K562 (cell line): ENCODE measurements around the gene KCNK3. TPM values are rescaled to one million over a fixed set of nuclear protein-coding genes. Genes with fewer than 3 reads are reported as not detected.
A peak's percentile ranks its signal among the peaks of the same experiment; 100 is the strongest.

Experiments used
- ATF4 ChIP-seq: fragments of 450-650 bp; formaldehyde crosslinking; IDR thresholded peaks from 2 replicates; pipeline ENCODE4 v1.4.0; 2022; ENCODE audit warnings: mild to moderate bottlenecking, moderate library complexity
- BRD4 ChIP-seq: fragments of 200-600 bp; sonication (generic); IDR thresholded peaks from 2 replicates; pipeline ENCODE4 v1.6.1; 2017; ENCODE audit warnings: inconsistent platforms
- E2F1 ChIP-seq: sonication (generic); formaldehyde crosslinking; IDR thresholded peaks from 2 replicates; pipeline ENCODE4 v1.8.1; 2023; ENCODE audit warnings: mild to moderate bottlenecking, missing genetic modification reagents, moderate library complexity
- ELK3 ChIP-seq: fragments of 450-650 bp; formaldehyde crosslinking; IDR thresholded peaks from 2 replicates; pipeline ENCODE4 v1.4.0; 2020; ENCODE audit warnings: mild to moderate bottlenecking
- FOXJ2 ChIP-seq: fragments of 200-800 bp; sonication (Bioruptor generic); IDR thresholded peaks from 2 replicates; pipeline ENCODE4 v1.6.1; 2016; ENCODE audit warnings: missing genetic modification characterization, missing compliant biosample characterization
- FOXO4 ChIP-seq: fragments of 450-650 bp; formaldehyde crosslinking; IDR thresholded peaks from 2 replicates; pipeline ENCODE4 v1.4.0; 2020; ENCODE audit warnings: mild to moderate bottlenecking, moderate library complexity
- MAX ChIP-seq: sonication (generic); formaldehyde crosslinking; IDR thresholded peaks from 2 replicates; pipeline ENCODE4 v1.9.0; 2022; ENCODE audit warnings: mild to moderate bottlenecking, missing genetic modification reagents
- MYC ChIP-seq, 2 experiments: fragments of 250-450 bp in 1 of 2; sonication (Bioruptor Pico) in 1 of 2; IDR thresholded peaks; 2 replicates each; pipeline versions ENCODE4 v1.5.1 to v1.6.1; 2012 to 2021; ENCODE audit warnings: low read depth in 2 of 2, borderline replicate concordance in 1 of 2, improper control_type of control experiment in 1 of 2, low read length in 1 of 2, mild to moderate bottlenecking in 1 of 2, moderate library complexity in 1 of 2
- NR2C2 ChIP-seq, 2 experiments: fragments of 200-800 bp in 1 of 2; sonication (Bioruptor generic) in 1 of 2; sonication (generic) in 1 of 2; formaldehyde crosslinking in 1 of 2; IDR thresholded peaks; 2 replicates each; pipeline versions ENCODE4 v1.6.1 to v1.8.0; 2016 to 2022; ENCODE audit warnings: mild to moderate bottlenecking in 1 of 2, missing compliant biosample characterization in 1 of 2, missing genetic modification characterization in 1 of 2, missing genetic modification reagents in 1 of 2
- PML ChIP-seq: IDR thresholded peaks from 2 replicates; pipeline ENCODE4 v1.6.1; 2012; ENCODE audit warnings: low read length, inconsistent platforms
- PYGO2 ChIP-seq: fragments of 450-650 bp; IDR thresholded peaks from 2 replicates; pipeline ENCODE4 v1.6.1; 2016; ENCODE audit warnings: mild to moderate bottlenecking, missing genetic modification characterization, moderate library complexity, missing compliant biosample characterization
- RAD51 ChIP-seq: fragments of 450-650 bp; IDR thresholded peaks from 2 replicates; pipeline ENCODE4 v1.7.1; 2016; ENCODE audit warnings: low read depth, mild to moderate bottlenecking, borderline replicate concordance
- RBM25 ChIP-seq: fragments of 200-400 bp; formaldehyde crosslinking; IDR thresholded peaks from 2 replicates; pipeline ENCODE4 v1.6.1; 2018; ENCODE audit warnings: low read length, low read depth, moderate library complexity; ENCODE audit not compliant: severe bottlenecking
- TBL1XR1 ChIP-seq, 2 experiments: IDR thresholded peaks; 2 replicates each; pipeline ENCODE4 v1.6.1; 2012; ENCODE audit warnings: improper control_type of control experiment in 2 of 2, low read length in 2 of 2, mild to moderate bottlenecking in 1 of 2
- TCF7 ChIP-seq: sonication (generic); IDR thresholded peaks from 2 replicates; pipeline ENCODE4 v1.6.1; 2016; ENCODE audit warnings: antibody characterized with exemption, borderline replicate concordance
- TEAD1 ChIP-seq, 2 experiments: fragments of 450-650 bp in 1 of 2; sonication (generic) in 1 of 2; formaldehyde crosslinking; IDR thresholded peaks; 2 replicates each; pipeline versions ENCODE4 v1.4.0 to v1.8.0; 2020 to 2022; ENCODE audit warnings: mild to moderate bottlenecking in 2 of 2, missing genetic modification reagents in 1 of 2
- U2AF2 ChIP-seq: fragments of 200-400 bp; formaldehyde crosslinking; optimal IDR thresholded peaks from 2 replicates; pipeline ENCODE3; 2017; ENCODE audit warnings: low read depth, mild to moderate bottlenecking, low read length
- USF2 ChIP-seq: sonication (generic); formaldehyde crosslinking; IDR thresholded peaks from 2 replicates; pipeline ENCODE4 v1.5.0; 2020; ENCODE audit warnings: missing genetic modification reagents
- ZFX ChIP-seq: sonication (generic); formaldehyde crosslinking; IDR thresholded peaks from 2 replicates; pipeline ENCODE4 v1.8.0; 2022; ENCODE audit warnings: mild to moderate bottlenecking, missing genetic modification reagents, moderate library complexity
- ZNF444 ChIP-seq: fragments of 250-450 bp; sonication (Bioruptor Pico); IDR thresholded peaks from 2 replicates; pipeline ENCODE4 v1.4.0; 2020; ENCODE audit warnings: mild to moderate bottlenecking, moderate library complexity
- ZNF717 ChIP-seq: fragments of 250-450 bp; sonication (Bioruptor Pico); IDR thresholded peaks from 2 replicates; pipeline ENCODE4 v1.5.0; 2021
- ZNF76 ChIP-seq: fragments of 250-450 bp; sonication (Bioruptor Pico); IDR thresholded peaks from 2 replicates; pipeline ENCODE4 v1.4.0; 2020; ENCODE audit warnings: mild to moderate bottlenecking, moderate library complexity, borderline replicate concordance
- polyA plus RNA-seq, 8 experiments: library from polyadenylated mRNA; depleted of rRNA in 4 of 8; stranded (reverse) in 5 of 8; unstranded in 3 of 8; fragments of >200 nt; fragmentation: Nextera tagmentation in 2 of 8; fragmentation: Illumina TruSeq in 1 of 8; extraction: Ambion mirVana in 2 of 8; extraction: Trizol in 1 of 8; gene quantifications; 2 replicates each; pipeline versions ENCODE4 v1.2.1 to v1.2.3, GENCODE V29; 2011 to 2014; ENCODE audit warnings: inconsistent platforms in 1 of 8, missing spikeins in 1 of 8
- total RNA-seq, 7 experiments: library from RNA; depleted of rRNA in 6 of 7; stranded (reverse); fragments of >200 nt in 6 of 7; fragmentation: Illumina TruSeq in 2 of 7; extraction: Trizol in 2 of 7; gene quantifications; 2 replicates each; pipeline versions ENCODE4 v1.2.1 to v1.2.3, GENCODE V29; 2011 to 2021; ENCODE audit warnings: low replicate concordance in 1 of 7

Gene KCNK3
- total and polyA plus RNA-seq, 9 of the 15 experiments (the other 6 are each of a cell fraction or from before 2014, with no cell fraction given) = 0.01 to 0.20 (median 0.07) TPM; not detected in 5

- TF ChIP-seq MAX (CRISPR knock-in tag) (peak; percentile 44), RBM25 (no peak), ZNF717 (CRISPR knock-in tag) (no peak), ZFX (CRISPR knock-in tag) (no peak), ZNF444 (CRISPR knock-in tag) (no peak), TBL1XR1 (IDR thresholded peaks at IDR 0.05; ENCODE audit: low read length in 2 of 2) (no peak), TEAD1 (CRISPR knock-in tag; IDR thresholded peaks at IDR 0.05) (no peak), ZNF76 (no peak), PYGO2 (tag) (no peak), E2F1 (CRISPR knock-in tag) (no peak), NR2C2 (CRISPR knock-in tag; IDR thresholded peaks at IDR 0.05) (no peak), NR2C2 (tag; IDR thresholded peaks at IDR 0.05) (peak; percentile 23; the same call in 1 of the 2 replicates), U2AF2 (no peak), FOXO4 (no peak), FOXJ2 (tag) (no peak), BRD4 (no peak), ELK3 (CRISPR knock-in tag) (no peak), PML (no peak), TCF7 (peak; percentile 50; the same call in 1 of the 2 replicates), RAD51 (no peak), MYC (IDR thresholded peaks at IDR 0.05; ENCODE audit: low read depth, low read length) (peak; percentile 48; the same call in 1 of the 2 replicates), MYC (CRISPR knock-in tag; IDR thresholded peaks at IDR 0.05; ENCODE audit: borderline replicate concordance, low read depth) (no peak), ATF4 (CRISPR knock-in tag) (no peak), USF2 (CRISPR knock-in tag) (peak; percentile 39; the same call in 1 of the 2 replicates)
Measured at GRCh38 chr2:26767129-26767528, 74.6 kb downstream of the KCNK3 start (continued).
